Brain pericyte (primary cell): ENCODE data around the gene KRTAP5-11.

Experiments used
- DNase-seq: peaks from one replicate; pipeline ENCODE4 v3.0.0-alpha.2; 2012; ENCODE audit warnings: low read depth, low spot score

The KRTAP5-11 gene

DNA sequence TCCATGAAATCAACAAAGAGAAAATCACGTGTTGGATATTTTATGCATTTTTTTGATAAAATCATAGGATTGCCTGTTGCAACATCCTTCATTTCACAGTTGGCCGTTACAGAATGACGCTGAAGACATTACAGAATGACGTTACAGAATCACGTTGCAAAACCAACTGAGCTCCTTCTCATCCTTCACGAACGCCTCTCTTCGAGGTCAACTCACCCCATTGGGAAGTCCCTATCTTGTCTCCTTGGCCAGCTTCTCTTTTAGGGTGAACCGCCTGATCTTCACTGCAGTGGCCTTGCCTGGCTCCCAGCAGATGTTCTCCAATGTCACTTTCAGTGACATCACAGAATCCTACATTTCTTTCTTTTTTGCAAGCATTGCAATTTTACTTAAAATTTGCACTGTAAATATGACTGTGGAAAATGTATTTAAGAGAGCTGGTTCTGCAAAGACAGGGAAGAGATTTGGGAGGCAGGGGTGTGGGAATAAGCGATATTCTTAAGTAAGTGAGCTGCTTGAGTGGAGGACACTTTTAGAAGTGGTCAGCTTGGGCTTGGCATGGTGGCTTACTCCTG lies 50.6 kb downstream of the KRTAP5-11 start:
- no peak for DNase-seq
